Measurements from ENCODE around the gene ATP8A2.

The ATP8A2 gene

GRCh38 chr13:25715760-25716159 lies 344.0 kb downstream of the ATP8A2 start:
- Histone ChIP-seq H3K4me1 (ENCODE audit: control insufficient read depth in 1 of 2, insufficient read depth in 2 of 2, low read length in 2 of 2) (no peaks in the 10 kb centered on the region), H3K36me3 (ENCODE audit: control insufficient read depth in 1 of 2, insufficient read depth in 2 of 2, low read length in 2 of 2) (no peaks in the 10 kb centered on the region), H3K4me3 (ENCODE audit: low read depth in 1 of 2, low read length in 2 of 2) (no peak overlapping the region), H3K9me3 (ENCODE audit: control insufficient read depth in 1 of 2, low read length in 2 of 2) (no peaks in the 10 kb centered on the region), H3K27me3 (ENCODE audit: low read depth, low read length) (no peaks in the 10 kb centered on the region), H3K27ac (ENCODE audit: low read length) (no peak overlapping the region)

DNA sequence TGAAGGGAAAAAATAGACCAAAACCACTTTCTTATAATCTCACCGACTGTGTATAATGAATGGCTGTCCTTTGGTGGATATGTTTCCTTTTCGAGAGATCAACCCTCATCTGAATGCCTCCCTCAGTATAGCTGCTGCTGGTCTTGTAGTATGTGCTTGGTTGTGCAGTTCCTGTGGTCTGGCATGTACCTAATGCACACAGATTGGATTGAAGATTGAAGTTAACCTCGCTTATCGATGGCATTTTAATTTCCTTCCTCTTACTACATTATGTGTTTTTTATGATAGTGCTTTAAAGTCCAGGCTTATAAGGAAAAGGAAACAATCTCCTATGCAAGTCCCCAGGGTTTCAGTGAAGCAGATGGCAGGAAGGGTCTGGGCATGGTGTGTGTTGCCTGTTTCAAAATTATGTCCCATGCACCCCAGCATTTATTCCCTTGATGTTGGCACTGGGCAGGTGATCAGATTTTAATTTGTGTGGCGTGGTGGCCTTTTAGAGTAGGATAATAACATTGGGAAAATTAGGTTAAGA lies 346.0 kb downstream of the ATP8A2 start:
- Histone ChIP-seq H3K27me3 (ENCODE audit: low read depth, low read length) (no peaks in the 10 kb centered on the region), H3K27ac (ENCODE audit: low read length) (no peak overlapping the region), H3K9me3 (ENCODE audit: control insufficient read depth in 1 of 2, low read length in 2 of 2) (no peaks in the 10 kb centered on the region), H3K36me3 (ENCODE audit: control insufficient read depth in 1 of 2, insufficient read depth in 2 of 2, low read length in 2 of 2) (no peaks in the 10 kb centered on the region), H3K4me1 (ENCODE audit: control insufficient read depth in 1 of 2, insufficient read depth in 2 of 2, low read length in 2 of 2) (no peaks in the 10 kb centered on the region), H3K4me3 (ENCODE audit: low read depth in 1 of 2, low read length in 2 of 2) (no peak overlapping the region)

DNA sequence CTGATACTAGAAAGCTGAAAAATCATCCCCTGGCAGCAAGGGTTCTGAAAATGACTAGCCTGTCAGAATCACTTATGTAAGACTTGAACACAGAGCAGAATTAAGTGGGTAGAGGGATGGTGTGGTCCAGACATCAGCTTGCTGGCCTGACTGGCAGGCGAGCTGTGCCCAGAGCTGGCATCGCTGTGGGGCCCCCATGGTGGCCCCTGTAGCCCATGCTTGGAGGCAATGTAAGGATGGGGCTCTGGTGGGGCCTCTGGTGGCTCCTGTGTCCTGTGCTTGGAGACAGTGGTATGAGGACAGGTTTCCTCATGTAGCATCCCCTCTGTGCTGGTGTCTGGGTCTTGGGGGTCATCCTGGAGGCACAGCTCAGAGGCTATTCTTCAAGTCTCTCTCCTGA lies 347.9 kb downstream of the ATP8A2 start:
- H3K4me3 ChIP-seq (ENCODE audit: low read depth in 1 of 2, low read length in 2 of 2) = no peak overlapping the region
- no peaks in the 10 kb centered on the region for H3K36me3 ChIP-seq (ENCODE audit: control insufficient read depth in 1 of 2, insufficient read depth in 2 of 2, low read length in 2 of 2)
- no peak overlapping the region for H3K27ac ChIP-seq (ENCODE audit: low read length)
- H3K9me3 ChIP-seq (ENCODE audit: control insufficient read depth in 1 of 2, low read length in 2 of 2) = no peaks in the 10 kb centered on the region
- no peaks in the 10 kb centered on the region for H3K4me1 ChIP-seq (ENCODE audit: control insufficient read depth in 1 of 2, insufficient read depth in 2 of 2, low read length in 2 of 2)
- no peaks in the 10 kb centered on the region for H3K27me3 ChIP-seq (ENCODE audit: low read depth, low read length)

- H3K9me3 ChIP-seq (ENCODE audit: control insufficient read depth in 1 of 2, low read length in 2 of 2) = no peaks in the 10 kb centered on the region
- H3K4me3 ChIP-seq (ENCODE audit: low read depth in 1 of 2, low read length in 2 of 2) = no peak overlapping the region
- H3K4me1 ChIP-seq (ENCODE audit: control insufficient read depth in 1 of 2, insufficient read depth in 2 of 2, low read length in 2 of 2) = no peaks in the 10 kb centered on the region
- no peaks in the 10 kb centered on the region for H3K36me3 ChIP-seq (ENCODE audit: control insufficient read depth in 1 of 2, insufficient read depth in 2 of 2, low read length in 2 of 2)
- no peaks in the 10 kb centered on the region for H3K27me3 ChIP-seq (ENCODE audit: low read depth, low read length)
- H3K27ac ChIP-seq (ENCODE audit: low read length) = no peak overlapping the region
Measured at GRCh38 chr13:25722893-25723292, 351.1 kb downstream of the ATP8A2 start.

- H3K4me3 ChIP-seq (ENCODE audit: low read depth in 1 of 2, low read length in 2 of 2) = no peak overlapping the region
- no peaks in the 10 kb centered on the region for H3K4me1 ChIP-seq (ENCODE audit: control insufficient read depth in 1 of 2, insufficient read depth in 2 of 2, low read length in 2 of 2)
- no peaks in the 10 kb centered on the region for H3K36me3 ChIP-seq (ENCODE audit: control insufficient read depth in 1 of 2, insufficient read depth in 2 of 2, low read length in 2 of 2)
- no peaks in the 10 kb centered on the region for H3K27me3 ChIP-seq (ENCODE audit: low read depth, low read length)
- H3K9me3 ChIP-seq (ENCODE audit: control insufficient read depth in 1 of 2, low read length in 2 of 2) = no peaks in the 10 kb centered on the region
- no peak overlapping the region for H3K27ac ChIP-seq (ENCODE audit: low read length)
Measured at GRCh38 chr13:25725104-25725503, 353.3 kb downstream of the ATP8A2 start.

DNA sequence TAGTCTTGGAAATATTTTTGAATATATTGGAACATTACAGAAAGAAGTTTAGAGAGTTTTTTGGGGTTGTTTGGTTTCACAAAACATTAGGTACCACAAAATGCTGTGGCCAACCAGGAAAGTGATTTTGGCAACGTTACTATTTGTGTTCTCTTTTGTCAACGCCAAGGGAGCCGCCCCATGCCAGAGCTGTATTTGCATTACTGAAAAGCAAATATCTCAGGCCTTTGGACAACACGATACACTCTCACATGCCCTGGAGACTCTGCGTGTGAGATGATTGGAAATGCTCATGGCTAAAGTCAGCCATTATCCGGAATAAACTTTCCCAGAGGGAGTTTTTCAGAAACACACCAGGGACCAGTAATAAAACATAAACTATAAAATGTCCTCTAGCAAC lies 355.5 kb downstream of the ATP8A2 start:
- H3K36me3 ChIP-seq (ENCODE audit: control insufficient read depth in 1 of 2, insufficient read depth in 2 of 2, low read length in 2 of 2) = no peaks in the 10 kb centered on the region
- no peaks in the 10 kb centered on the region for H3K27me3 ChIP-seq (ENCODE audit: low read depth, low read length)
- H3K27ac ChIP-seq (ENCODE audit: low read length) = no peak overlapping the region
- no peaks in the 10 kb centered on the region for H3K4me1 ChIP-seq (ENCODE audit: control insufficient read depth in 1 of 2, insufficient read depth in 2 of 2, low read length in 2 of 2)
- H3K4me3 ChIP-seq (ENCODE audit: low read depth in 1 of 2, low read length in 2 of 2) = no peak overlapping the region
- no peaks in the 10 kb centered on the region for H3K9me3 ChIP-seq (ENCODE audit: control insufficient read depth in 1 of 2, low read length in 2 of 2)

DNA sequence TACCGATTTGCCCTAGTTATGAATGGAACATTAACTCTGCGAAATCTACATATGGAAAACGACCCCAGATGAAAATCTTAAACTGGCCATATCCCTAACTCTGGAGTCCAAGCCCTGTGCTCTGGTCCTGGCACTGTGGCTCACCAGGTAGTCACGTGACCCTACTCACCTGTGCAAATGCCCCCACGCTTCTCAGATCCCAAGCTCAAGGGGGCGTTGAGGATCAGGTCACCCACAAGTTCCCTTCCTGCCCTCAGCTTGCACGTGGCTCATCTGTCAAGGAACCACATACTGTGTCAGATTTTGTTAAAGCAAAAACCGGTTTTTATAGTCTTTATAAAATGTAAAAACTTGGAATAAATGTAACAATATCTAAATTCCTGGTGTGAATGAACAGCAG lies 356.0 kb downstream of the ATP8A2 start:
- no peak overlapping the region for H3K4me3 ChIP-seq (ENCODE audit: low read depth in 1 of 2, low read length in 2 of 2)
- no peak overlapping the region for H3K27ac ChIP-seq (ENCODE audit: low read length)
- H3K9me3 ChIP-seq (ENCODE audit: control insufficient read depth in 1 of 2, low read length in 2 of 2) = no peaks in the 10 kb centered on the region
- H3K27me3 ChIP-seq (ENCODE audit: low read depth, low read length) = no peaks in the 10 kb centered on the region
- H3K4me1 ChIP-seq (ENCODE audit: control insufficient read depth in 1 of 2, insufficient read depth in 2 of 2, low read length in 2 of 2) = no peaks in the 10 kb centered on the region
- no peaks in the 10 kb centered on the region for H3K36me3 ChIP-seq (ENCODE audit: control insufficient read depth in 1 of 2, insufficient read depth in 2 of 2, low read length in 2 of 2)

- Histone ChIP-seq H3K4me3 (ENCODE audit: low read depth in 1 of 2, low read length in 2 of 2) (no peak overlapping the region), H3K27ac (ENCODE audit: low read length) (no peak overlapping the region)
Measured at GRCh38 chr13:25729201-25729600, 357.4 kb downstream of the ATP8A2 start.

GRCh38 chr13:25731037-25731436 lies 359.3 kb downstream of the ATP8A2 start:
- no peak overlapping the region for H3K27ac ChIP-seq (ENCODE audit: low read length)
- H3K27me3 ChIP-seq (ENCODE audit: low read depth, low read length) = no peaks in the 10 kb centered on the region
- H3K36me3 ChIP-seq (ENCODE audit: control insufficient read depth in 1 of 2, insufficient read depth in 2 of 2, low read length in 2 of 2) = no peaks in the 10 kb centered on the region

More at GRCh38 chr13:25729201-25729600, 357.4 kb downstream of the ATP8A2 start:
- Histone ChIP-seq H3K27me3 (ENCODE audit: low read depth, low read length) (no peaks in the 10 kb centered on the region), H3K9me3 (ENCODE audit: control insufficient read depth in 1 of 2, low read length in 2 of 2) (no peaks in the 10 kb centered on the region), H3K36me3 (ENCODE audit: control insufficient read depth in 1 of 2, insufficient read depth in 2 of 2, low read length in 2 of 2) (no peaks in the 10 kb centered on the region), H3K4me1 (ENCODE audit: control insufficient read depth in 1 of 2, insufficient read depth in 2 of 2, low read length in 2 of 2) (no peaks in the 10 kb centered on the region)

GRCh38 chr13:25731536-25731935 lies 359.8 kb downstream of the ATP8A2 start:
- H3K36me3 ChIP-seq (ENCODE audit: control insufficient read depth in 1 of 2, insufficient read depth in 2 of 2, low read length in 2 of 2) = no peaks in the 10 kb centered on the region

More at GRCh38 chr13:25731037-25731436, 359.3 kb downstream of the ATP8A2 start:
- Histone ChIP-seq H3K9me3 (ENCODE audit: control insufficient read depth in 1 of 2, low read length in 2 of 2) (no peaks in the 10 kb centered on the region), H3K4me3 (ENCODE audit: low read depth in 1 of 2, low read length in 2 of 2) (no peak overlapping the region), H3K4me1 (ENCODE audit: control insufficient read depth in 1 of 2, insufficient read depth in 2 of 2, low read length in 2 of 2) (no peaks in the 10 kb centered on the region)

DNA sequence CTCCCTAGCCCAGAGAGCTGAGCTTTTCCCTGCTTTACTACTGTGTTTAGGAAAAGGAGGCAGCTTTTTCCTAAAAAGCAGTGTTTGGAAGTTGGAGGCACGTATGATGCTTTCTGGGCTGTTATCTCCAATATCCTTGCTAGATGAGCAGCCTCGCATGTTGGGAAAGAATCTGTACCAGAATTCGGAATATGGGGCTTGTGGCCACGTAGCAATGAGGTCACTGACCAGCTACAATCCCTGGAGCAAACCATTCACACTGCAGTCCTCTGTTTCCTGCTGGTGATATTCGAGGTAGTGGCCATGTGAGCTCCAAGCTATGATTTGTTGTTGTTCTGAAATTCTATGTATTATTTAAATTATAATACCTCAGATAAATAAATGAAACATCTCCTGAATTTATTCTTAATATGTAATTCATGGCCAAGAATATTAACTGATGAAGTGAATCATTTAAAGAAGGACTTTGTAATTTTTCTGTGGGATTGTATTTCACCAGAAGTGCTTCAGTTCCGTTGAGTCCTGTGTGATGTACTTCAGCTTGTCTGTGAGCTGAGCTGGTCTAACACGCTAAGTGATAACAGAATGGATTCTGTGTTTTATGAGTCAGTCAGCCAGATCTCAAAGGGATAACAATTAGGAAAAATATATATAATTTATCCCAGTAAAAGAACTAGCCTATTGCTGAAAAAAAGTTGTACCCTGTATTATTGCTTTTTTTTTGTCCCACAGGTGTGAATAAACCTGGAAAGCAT lies 360.5 kb downstream of the ATP8A2 start:
- H3K36me3 ChIP-seq (ENCODE audit: control insufficient read depth in 1 of 2, insufficient read depth in 2 of 2, low read length in 2 of 2) = no peaks in the 10 kb centered on the region
- H3K27ac ChIP-seq (ENCODE audit: low read length) = no peak overlapping the region
- no peak overlapping the region for H3K4me3 ChIP-seq (ENCODE audit: low read depth in 1 of 2, low read length in 2 of 2)
- no peaks in the 10 kb centered on the region for H3K27me3 ChIP-seq (ENCODE audit: low read depth, low read length)
- H3K4me1 ChIP-seq (ENCODE audit: control insufficient read depth in 1 of 2, insufficient read depth in 2 of 2, low read length in 2 of 2) = no peaks in the 10 kb centered on the region
- H3K9me3 ChIP-seq (ENCODE audit: control insufficient read depth in 1 of 2, low read length in 2 of 2) = no peaks in the 10 kb centered on the region

More at GRCh38 chr13:25731536-25731935, 359.8 kb downstream of the ATP8A2 start:
- H3K27ac ChIP-seq (ENCODE audit: low read length) = no peak overlapping the region
- H3K4me3 ChIP-seq (ENCODE audit: low read depth in 1 of 2, low read length in 2 of 2) = no peak overlapping the region
- H3K27me3 ChIP-seq (ENCODE audit: low read depth, low read length) = no peaks in the 10 kb centered on the region
- no peaks in the 10 kb centered on the region for H3K9me3 ChIP-seq (ENCODE audit: control insufficient read depth in 1 of 2, low read length in 2 of 2)
- H3K4me1 ChIP-seq (ENCODE audit: control insufficient read depth in 1 of 2, insufficient read depth in 2 of 2, low read length in 2 of 2) = no peaks in the 10 kb centered on the region

Measured in muscle layer of duodenum (tissue), 2 donors.